Retinal pigment epithelial cell (primary cell): ENCODE measurements around the gene JAZF1.

Experiments used
- DNase-seq: peaks from one replicate; pipeline ENCODE4 v3.0.0-alpha.2; 2010; ENCODE audit warnings: low read depth
- H3K4me3 ChIP-seq: 2 replicates; pipeline ENCODE4 v1.5.1; 2011; ENCODE audit warnings: mild to moderate bottlenecking, low read length, control low read depth, moderate library complexity
- TF ChIP-seq, protein P1 (sequence below): conservative IDR thresholded peaks from 2 replicates; pipeline ENCODE4 v1.5.1; 2011; ENCODE audit warnings: low read depth, low read length, control low read depth, inconsistent platforms

The JAZF1 gene

DNA sequence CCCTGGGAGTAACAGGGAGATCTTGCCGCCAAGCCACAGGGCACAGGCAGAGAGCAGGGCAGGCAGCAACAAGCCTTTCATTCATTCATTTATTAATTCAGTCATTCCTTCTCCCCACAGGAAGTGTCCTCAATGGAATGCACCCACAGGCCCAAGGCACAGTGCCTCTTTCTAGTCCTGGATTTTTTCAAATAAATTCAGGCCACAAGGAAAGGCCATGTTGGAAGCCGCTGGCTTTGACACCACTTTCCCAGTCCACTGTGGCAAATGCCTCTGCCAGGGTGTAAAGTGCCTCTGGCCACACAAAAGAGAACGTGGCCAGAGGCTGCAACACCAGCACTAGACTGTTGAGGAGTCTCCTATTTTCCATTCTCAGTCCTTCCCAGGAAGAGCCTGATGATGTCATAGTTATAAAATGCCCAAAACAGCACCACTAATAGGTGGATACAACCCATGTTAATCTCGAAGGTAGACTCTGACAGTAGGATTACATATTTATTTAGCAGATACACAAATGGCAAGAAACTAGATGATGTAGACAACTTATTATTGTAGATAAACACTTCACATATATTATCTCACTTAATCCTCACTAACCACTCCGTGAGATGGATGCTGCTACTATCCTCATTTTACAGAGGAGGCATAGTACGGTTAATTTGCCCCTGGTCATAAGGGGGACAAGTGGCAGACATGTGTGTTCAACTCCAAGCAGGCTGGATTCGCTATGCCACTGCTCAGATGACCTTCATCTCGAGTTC is 5.5 kb downstream of the JAZF1 start:
- TF ChIP-seq, protein P1, sequence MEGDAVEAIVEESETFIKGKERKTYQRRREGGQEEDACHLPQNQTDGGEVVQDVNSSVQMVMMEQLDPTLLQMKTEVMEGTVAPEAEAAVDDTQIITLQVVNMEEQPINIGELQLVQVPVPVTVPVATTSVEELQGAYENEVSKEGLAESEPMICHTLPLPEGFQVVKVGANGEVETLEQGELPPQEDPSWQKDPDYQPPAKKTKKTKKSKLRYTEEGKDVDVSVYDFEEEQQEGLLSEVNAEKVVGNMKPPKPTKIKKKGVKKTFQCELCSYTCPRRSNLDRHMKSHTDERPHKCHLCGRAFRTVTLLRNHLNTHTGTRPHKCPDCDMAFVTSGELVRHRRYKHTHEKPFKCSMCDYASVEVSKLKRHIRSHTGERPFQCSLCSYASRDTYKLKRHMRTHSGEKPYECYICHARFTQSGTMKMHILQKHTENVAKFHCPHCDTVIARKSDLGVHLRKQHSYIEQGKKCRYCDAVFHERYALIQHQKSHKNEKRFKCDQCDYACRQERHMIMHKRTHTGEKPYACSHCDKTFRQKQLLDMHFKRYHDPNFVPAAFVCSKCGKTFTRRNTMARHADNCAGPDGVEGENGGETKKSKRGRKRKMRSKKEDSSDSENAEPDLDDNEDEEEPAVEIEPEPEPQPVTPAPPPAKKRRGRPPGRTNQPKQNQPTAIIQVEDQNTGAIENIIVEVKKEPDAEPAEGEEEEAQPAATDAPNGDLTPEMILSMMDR = no peak
- DNase-seq = no peak
- no peak overlapping the region for H3K4me3 ChIP-seq

DNA sequence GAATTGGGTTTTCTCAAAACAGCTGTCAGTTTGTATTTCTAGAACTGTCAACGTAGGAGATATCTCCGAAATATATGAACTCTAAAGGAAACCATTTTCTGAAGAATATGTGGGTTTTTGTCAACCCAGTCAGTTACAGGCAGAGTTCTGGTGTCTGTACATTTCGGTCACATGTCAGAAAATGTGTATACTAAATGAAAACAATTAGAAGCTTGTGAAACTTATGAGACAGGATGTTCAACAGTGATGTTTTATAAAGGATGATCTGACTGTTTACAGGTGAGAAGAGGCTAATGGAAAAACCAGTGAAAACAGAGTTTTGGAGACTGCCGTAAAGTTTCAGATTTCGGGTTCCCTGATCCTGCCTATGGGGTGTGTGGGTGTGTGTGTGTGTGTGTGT is 6.2 kb downstream of the JAZF1 start:
- TF ChIP-seq, protein P1 = no peak
- no peak overlapping the region for H3K4me3 ChIP-seq
- DNase-seq = no peak

DNA sequence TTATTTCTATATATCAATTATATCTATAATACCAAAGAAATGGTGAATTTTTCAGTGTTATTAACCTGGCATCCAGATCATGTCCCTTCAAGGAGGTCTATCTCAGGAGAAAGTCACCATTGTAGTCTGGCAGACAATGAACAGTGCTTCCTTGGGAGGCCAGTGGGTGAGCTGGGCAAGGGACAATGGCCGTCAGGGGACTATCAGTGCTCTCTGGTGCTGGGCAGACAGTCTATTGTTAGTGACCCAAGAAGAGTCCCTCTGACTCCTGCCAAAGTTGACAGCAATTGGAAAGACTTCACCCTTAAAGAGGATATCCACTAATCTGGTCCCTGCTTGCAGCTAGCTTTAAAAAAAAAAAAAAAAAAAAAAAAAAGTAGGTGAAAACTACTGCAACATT is 7.1 kb downstream of the JAZF1 start:
- DNase-seq = no peak
- H3K4me3 ChIP-seq = no peak overlapping the region
- TF ChIP-seq, protein P1 = no peak

DNA sequence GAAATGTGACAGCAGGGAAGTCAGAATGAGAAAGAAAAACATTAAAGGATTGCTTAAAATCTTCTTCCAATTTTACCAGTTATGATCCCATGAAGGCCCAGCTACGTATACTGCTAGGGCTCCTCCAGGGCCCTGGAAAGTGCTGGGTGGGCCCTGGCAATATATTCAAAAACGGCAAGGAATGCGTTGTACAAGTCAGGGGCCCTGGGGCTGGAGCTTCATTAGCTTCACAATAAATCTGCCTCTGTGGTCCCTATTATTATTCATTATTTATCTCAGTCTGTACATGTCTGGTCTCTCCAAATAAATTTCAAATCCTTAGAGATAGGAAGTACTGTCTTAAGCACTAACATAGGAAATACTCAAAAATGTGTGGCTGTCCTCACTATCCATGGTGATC is 7.6 kb downstream of the JAZF1 start:
- DNase-seq = no peak

DNA sequence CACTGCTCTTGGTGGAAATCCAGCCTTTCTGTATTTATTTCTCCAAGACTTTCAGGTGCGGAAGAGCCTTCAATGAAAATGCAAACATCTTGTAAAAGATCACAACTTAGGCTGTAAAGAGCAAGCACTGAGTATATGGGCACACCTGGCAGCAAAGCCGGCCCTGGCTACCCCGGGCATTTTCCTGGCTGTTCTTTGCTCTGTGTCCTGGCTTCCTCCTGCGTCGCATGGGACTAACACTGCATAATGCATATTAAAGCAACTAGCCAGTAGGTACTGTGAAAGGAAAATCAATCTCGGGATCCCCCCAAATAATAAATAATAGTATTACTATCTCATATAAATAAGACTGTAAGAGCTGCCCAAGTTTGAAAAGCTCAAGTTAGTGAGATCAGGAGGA is 9.9 kb downstream of the JAZF1 start:
- TF ChIP-seq, protein P1 = no peak

More for the DNA sequence above, 7.6 kb downstream of the JAZF1 start:
- no peak overlapping the region for H3K4me3 ChIP-seq
- TF ChIP-seq, protein P1 = no peak

DNA sequence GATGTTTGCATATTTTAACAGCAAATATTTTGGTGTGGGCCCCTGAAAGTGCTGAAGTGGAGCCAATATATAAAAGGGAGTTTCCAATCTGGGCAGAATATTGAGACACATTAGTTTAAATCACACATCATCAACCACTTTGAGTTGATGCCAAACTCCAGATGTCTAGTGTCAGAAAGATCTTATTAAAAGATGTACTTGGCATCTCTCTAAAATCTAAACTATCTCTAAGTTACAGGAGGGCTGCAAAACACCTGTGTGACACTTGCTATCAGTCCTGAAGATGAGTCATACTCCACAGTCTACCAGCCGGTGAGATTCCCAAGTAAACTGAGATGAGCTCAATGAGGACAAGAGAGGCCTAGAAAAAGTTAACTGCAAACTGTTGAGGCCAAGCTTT is 11.4 kb downstream of the JAZF1 start:
- TF ChIP-seq, protein P1 = no peak
- no peak for DNase-seq
- H3K4me3 ChIP-seq = no peak overlapping the region

More for the DNA sequence above, 9.9 kb downstream of the JAZF1 start:
- DNase-seq = no peak
- no peak overlapping the region for H3K4me3 ChIP-seq
